HL-60 (cell line): ENCODE data around the gene RTN4IP1.
A peak's percentile ranks its signal among the peaks of the same experiment; 100 is the strongest.

Experiments
- DNase-seq, 2 experiments: peaks; one replicate each; pipeline ENCODE4 v3.0.0-alpha.2; 2010 to 2020; ENCODE audit warnings: low read depth in 1 of 2, low spot score in 1 of 2
- H3K27ac ChIP-seq: fragments of 250-450 bp; sonication (Bioruptor Pico); replicated peaks from 2 replicates; pipeline ENCODE4 v1.5.1; 2020; ENCODE audit warnings: mild to moderate bottlenecking, moderate library complexity
- H3K27me3 ChIP-seq: fragments of 250-450 bp; sonication (Bioruptor Pico); 2 replicates; pipeline ENCODE4 v1.5.1; 2021; ENCODE audit warnings: mild to moderate bottlenecking, moderate library complexity; ENCODE audit not compliant: insufficient read depth, poor library complexity, severe bottlenecking
- H3K4me3 ChIP-seq: replicated peaks from 2 replicates; pipeline ENCODE4 v1.5.1; 2011; ENCODE audit warnings: mild to moderate bottlenecking, control low read depth, low read length; ENCODE audit not compliant: insufficient read depth
- GABPA ChIP-seq: IDR thresholded peaks from 2 replicates; pipeline ENCODE4 v1.6.1; 2012; ENCODE audit warnings: low read depth
- POLR2AphosphoS5 ChIP-seq: IDR thresholded peaks from 2 replicates; pipeline ENCODE4 v1.6.1; 2012; ENCODE audit warnings: low read depth
- SPI1 ChIP-seq: IDR thresholded peaks from 2 replicates; pipeline ENCODE4 v1.6.1; 2012; ENCODE audit warnings: low read depth, mild to moderate bottlenecking, borderline replicate concordance
- TF ChIP-seq, protein P1 (sequence below): IDR thresholded peaks from 2 replicates; pipeline ENCODE4 v1.6.1; 2012; ENCODE audit warnings: low read depth; ENCODE audit not compliant: insufficient replicate concordance
- TF ChIP-seq, protein P2 (sequence below): IDR thresholded peaks from one replicate; pipeline ENCODE4 v1.5.1; 2011; ENCODE audit warnings: low read length, control low read depth, inconsistent platforms; ENCODE audit not compliant: insufficient read depth

RTN4IP1 gene

DNA sequence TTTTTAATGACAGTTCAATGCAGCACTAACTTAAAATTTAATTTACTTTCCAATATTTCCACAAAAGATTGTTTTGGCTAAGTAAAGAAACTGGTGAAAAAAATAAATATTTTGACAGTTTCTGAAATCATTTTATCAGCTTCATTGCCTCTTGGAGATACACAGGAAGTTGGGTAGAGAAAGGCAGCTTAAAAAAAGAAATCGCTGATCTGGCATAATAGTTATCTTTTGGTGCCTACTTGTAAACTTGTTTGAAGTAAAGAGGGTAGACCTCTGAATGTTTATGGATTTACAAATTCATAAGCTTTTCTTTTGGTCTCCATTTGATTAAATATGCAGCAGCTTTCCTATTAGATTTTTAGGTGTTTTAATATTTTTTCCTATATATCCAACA, 103.4 kb downstream of the RTN4IP1 start:
- TF ChIP-seq, protein P1, sequence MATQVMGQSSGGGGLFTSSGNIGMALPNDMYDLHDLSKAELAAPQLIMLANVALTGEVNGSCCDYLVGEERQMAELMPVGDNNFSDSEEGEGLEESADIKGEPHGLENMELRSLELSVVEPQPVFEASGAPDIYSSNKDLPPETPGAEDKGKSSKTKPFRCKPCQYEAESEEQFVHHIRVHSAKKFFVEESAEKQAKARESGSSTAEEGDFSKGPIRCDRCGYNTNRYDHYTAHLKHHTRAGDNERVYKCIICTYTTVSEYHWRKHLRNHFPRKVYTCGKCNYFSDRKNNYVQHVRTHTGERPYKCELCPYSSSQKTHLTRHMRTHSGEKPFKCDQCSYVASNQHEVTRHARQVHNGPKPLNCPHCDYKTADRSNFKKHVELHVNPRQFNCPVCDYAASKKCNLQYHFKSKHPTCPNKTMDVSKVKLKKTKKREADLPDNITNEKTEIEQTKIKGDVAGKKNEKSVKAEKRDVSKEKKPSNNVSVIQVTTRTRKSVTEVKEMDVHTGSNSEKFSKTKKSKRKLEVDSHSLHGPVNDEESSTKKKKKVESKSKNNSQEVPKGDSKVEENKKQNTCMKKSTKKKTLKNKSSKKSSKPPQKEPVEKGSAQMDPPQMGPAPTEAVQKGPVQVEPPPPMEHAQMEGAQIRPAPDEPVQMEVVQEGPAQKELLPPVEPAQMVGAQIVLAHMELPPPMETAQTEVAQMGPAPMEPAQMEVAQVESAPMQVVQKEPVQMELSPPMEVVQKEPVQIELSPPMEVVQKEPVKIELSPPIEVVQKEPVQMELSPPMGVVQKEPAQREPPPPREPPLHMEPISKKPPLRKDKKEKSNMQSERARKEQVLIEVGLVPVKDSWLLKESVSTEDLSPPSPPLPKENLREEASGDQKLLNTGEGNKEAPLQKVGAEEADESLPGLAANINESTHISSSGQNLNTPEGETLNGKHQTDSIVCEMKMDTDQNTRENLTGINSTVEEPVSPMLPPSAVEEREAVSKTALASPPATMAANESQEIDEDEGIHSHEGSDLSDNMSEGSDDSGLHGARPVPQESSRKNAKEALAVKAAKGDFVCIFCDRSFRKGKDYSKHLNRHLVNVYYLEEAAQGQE, result no peak
- TF ChIP-seq, protein P2, sequence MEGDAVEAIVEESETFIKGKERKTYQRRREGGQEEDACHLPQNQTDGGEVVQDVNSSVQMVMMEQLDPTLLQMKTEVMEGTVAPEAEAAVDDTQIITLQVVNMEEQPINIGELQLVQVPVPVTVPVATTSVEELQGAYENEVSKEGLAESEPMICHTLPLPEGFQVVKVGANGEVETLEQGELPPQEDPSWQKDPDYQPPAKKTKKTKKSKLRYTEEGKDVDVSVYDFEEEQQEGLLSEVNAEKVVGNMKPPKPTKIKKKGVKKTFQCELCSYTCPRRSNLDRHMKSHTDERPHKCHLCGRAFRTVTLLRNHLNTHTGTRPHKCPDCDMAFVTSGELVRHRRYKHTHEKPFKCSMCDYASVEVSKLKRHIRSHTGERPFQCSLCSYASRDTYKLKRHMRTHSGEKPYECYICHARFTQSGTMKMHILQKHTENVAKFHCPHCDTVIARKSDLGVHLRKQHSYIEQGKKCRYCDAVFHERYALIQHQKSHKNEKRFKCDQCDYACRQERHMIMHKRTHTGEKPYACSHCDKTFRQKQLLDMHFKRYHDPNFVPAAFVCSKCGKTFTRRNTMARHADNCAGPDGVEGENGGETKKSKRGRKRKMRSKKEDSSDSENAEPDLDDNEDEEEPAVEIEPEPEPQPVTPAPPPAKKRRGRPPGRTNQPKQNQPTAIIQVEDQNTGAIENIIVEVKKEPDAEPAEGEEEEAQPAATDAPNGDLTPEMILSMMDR, result no peak
- TF ChIP-seq SPI1 (no peak), POLR2AphosphoS5 (no peak), GABPA (no peak)
- Histone ChIP-seq H3K27me3 (no peaks in the 10 kb centered on the region), H3K4me3 (no peak overlapping the region), H3K27ac (no peak overlapping the region)
- DNase-seq, result no peak

DNA sequence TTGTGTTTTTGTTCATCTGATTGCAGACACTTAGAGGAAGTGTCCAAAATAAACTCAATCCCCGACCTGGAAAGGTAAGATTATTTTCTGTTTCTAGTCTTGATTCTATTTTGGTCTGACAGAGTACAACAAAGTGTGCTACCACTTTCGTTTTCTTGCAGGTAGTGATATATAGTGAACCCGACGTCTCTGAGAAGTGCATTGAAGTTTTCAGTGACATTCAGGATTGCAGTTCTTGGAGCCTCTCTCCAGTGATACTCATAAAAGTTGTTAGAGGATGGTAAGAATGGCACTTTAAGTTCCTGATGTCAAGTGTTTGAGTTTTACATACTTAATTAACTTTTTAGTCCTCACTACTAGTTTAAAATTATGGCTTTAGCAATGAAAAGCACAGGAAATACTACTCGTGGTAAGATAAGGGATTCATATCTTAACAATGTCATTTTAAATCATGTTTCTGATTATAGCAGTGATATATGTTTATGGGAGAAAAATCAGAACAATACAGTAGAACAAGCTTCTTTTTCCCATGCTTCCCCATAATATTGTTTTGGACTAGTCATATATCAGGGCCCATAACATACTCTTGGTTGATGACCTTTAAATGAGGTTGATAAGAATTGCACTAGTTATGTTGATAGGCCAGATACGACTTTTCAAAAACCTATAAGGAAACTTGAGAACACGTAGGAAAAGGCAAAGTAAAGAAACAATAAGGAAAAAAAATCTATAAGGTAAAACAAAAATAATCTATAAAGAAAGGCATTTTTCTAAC, 104.0 kb downstream of the RTN4IP1 start:
- Histone ChIP-seq H3K27ac (peak overlapping the region; percentile 9), H3K4me3 (no peak overlapping the region), H3K27me3 (no peaks in the 10 kb centered on the region)
- TF ChIP-seq POLR2AphosphoS5 (no peak), SPI1 (no peak)
- TF ChIP-seq, protein P1, result no peak
- no peak for DNase-seq

DNA sequence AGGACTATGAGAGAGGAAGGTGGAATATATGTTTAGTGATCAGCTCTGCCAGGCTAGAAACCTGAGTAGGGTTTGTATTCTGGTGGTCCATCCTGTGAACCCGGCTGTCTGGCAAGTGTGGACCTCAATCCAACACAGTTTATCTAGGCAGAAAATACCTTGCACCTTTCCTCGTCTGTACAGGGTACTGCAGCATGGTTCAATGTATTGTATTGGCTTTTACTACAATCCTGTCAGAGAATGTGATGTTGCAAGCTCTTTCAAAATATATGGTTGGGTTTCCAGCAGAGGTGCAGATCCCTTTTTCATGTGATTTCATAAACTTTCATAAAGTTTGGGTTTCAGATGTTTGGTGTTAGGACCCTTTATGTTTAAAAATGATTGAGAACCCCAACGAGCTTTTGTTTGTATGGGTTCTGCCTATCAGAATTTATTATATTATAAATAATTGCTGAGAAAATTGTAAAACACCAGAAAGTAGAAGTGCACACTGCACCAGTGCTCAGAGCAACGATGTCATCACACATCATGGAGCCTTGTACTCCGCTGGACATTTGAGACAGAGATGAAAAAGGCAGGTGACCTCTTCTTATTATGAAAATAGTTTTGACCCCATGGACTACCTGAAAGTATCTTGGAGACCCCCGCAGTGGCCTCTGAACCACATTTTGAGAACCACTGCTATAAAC, 106.6 kb downstream of the RTN4IP1 start:
- Histone ChIP-seq H3K4me3 (peak overlapping the region; percentile 45), H3K27ac (peak overlapping the region; percentile 33), H3K27me3 (no peaks in the 10 kb centered on the region)
- TF ChIP-seq SPI1, result peak; percentile 51; the same call in 1 of the 2 replicates
- TF ChIP-seq, protein P2, result no peak
- no peak for TF ChIP-seq GABPA
- no peak for TF ChIP-seq POLR2AphosphoS5
- TF ChIP-seq, protein P1, result no peak
- DNase-seq, result peak; percentile 63 to 72
